ENCODE measurements around the gene DIAPH3.

The DIAPH3 gene

GRCh38 chr13:59865398-59865797 is 298.3 kb downstream of the DIAPH3 start:
- DNase-seq, result no peak

GRCh38 chr13:59863621-59864020 is 300.1 kb downstream of the DIAPH3 start:
- DNase-seq, result no peak

- no peak for DNase-seq
Observed at GRCh38 chr13:59861676-59862075, 302.1 kb downstream of the DIAPH3 start.

GRCh38 chr13:59856281-59856810 is 307.4 kb downstream of the DIAPH3 start:
- no peak for DNase-seq

- no peak for DNase-seq
Observed at GRCh38 chr13:59846845-59847620, 316.7 kb downstream of the DIAPH3 start.

- no peak for DNase-seq
Observed at GRCh38 chr13:59843040-59843439, 320.7 kb downstream of the DIAPH3 start.

GRCh38 chr13:59842507-59842906 is 321.2 kb downstream of the DIAPH3 start:
- no peak for DNase-seq

- no peak for DNase-seq
Observed at GRCh38 chr13:59839186-59839585, 324.5 kb downstream of the DIAPH3 start.

GRCh38 chr13:59837101-59837500 is 326.6 kb downstream of the DIAPH3 start:
- DNase-seq, result no peak

- DNase-seq, result no peak
Observed at GRCh38 chr13:59835569-59835968, 328.2 kb downstream of the DIAPH3 start.

GRCh38 chr13:59834801-59835200 is 328.9 kb downstream of the DIAPH3 start:
- DNase-seq, result no peak

GRCh38 chr13:59829690-59830089 is 334.0 kb downstream of the DIAPH3 start:
- DNase-seq, result no peak

- no peak for DNase-seq
Observed at GRCh38 chr13:59823486-59823885, 340.2 kb downstream of the DIAPH3 start.

- DNase-seq, result no peak
Observed at GRCh38 chr13:59809564-59809963, 354.2 kb downstream of the DIAPH3 start.

- no peak for DNase-seq
Observed at GRCh38 chr13:59806801-59807200, 356.9 kb downstream of the DIAPH3 start.

GRCh38 chr13:59801107-59801880 is 362.4 kb downstream of the DIAPH3 start:
- DNase-seq, result no peak

GRCh38 chr13:59793107-59793506 is 370.6 kb downstream of the DIAPH3 start:
- no peak for DNase-seq

GRCh38 chr13:59790626-59791025 is 373.1 kb downstream of the DIAPH3 start:
- no peak for DNase-seq

- no peak for DNase-seq
Observed at GRCh38 chr13:59789558-59789957, 374.2 kb downstream of the DIAPH3 start.

GRCh38 chr13:59787679-59788078 is 376.0 kb downstream of the DIAPH3 start:
- no peak for DNase-seq

GRCh38 chr13:59782696-59783095 is 381.0 kb downstream of the DIAPH3 start:
- DNase-seq, result no peak

- DNase-seq, result no peak
Observed at GRCh38 chr13:59780058-59780457, 383.7 kb downstream of the DIAPH3 start.

- DNase-seq, result no peak
Observed at GRCh38 chr13:59776924-59777690, 386.6 kb downstream of the DIAPH3 start.

Data from NCI-H446 treated with DMSO at 0.1 percent for 48 hours (cell line).